PC-9 (cell line): ENCODE measurements around the gene RYR3.

Experiments
- CTCF ChIP-seq: fragments of 200-600 bp; sonication (generic); conservative IDR thresholded peaks from 2 replicates; pipeline ENCODE4 v1.6.1; 2017; ENCODE audit warnings: mixed run types, antibody characterized with exemption, mild to moderate bottlenecking, moderate library complexity
- EZH2 ChIP-seq: fragments of 200-600 bp; sonication (generic); IDR thresholded peaks from 2 replicates; pipeline ENCODE4 v1.8.0; 2017; ENCODE audit warnings: antibody characterized with exemption, low read depth

GRCh38 chr15:33461671-33462070, 150.9 kb downstream of the RYR3 start:
- no peak for TF ChIP-seq CTCF
- TF ChIP-seq EZH2: no peak
